Fibroblast of villous mesenchyme (primary cell): ENCODE results near the gene PRSS48. TPM values are rescaled to one million over a fixed set of nuclear protein-coding genes. Genes with fewer than 3 reads are reported as not detected.
"Not testable (repeated sequence)": the region's sequence is repeated elsewhere in the genome, so short reads cannot be mapped to it uniquely, and the experiment has no call there.

Experiments used
- DNase-seq: peaks from one replicate; pipeline ENCODE4 v3.0.0-alpha.2; 2010; ENCODE audit warnings: low read depth
- H3K4me3 ChIP-seq: 2 replicates; pipeline ENCODE4 v1.5.1; 2011; ENCODE audit warnings: low read depth, mild to moderate bottlenecking, low read length
- CTCF ChIP-seq: IDR thresholded peaks from 2 replicates; pipeline ENCODE4 v1.5.1; 2012; ENCODE audit warnings: low read depth, mild to moderate bottlenecking, low read length; ENCODE audit not compliant: insufficient read depth
- total RNA-seq: library from RNA; depleted of rRNA; stranded (reverse); fragments of >200 nt; gene quantifications from 2 replicates; pipeline ENCODE4 v1.2.3, GENCODE V29; 2012

Gene PRSS48
- total RNA-seq, 1 donor, result not detected

DNA sequence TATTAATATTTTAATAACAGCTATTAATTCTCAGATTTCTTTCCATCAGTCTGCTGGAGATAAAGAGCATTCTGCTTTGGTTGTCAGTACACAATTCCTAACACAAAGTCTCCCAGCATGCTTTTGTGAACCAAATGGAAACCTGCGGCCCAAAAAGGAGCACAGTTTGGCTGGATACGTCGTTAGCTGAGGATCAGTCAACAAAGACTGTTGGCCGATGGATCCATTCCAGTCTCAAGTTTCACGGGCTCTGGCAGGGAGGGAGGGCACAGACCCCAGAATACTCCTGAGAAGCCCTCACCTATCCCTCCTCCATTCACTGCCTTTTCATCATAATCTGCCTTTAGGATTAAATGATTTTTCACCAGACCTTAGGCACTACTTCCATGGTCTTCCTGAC lies 26.3 kb upstream of the PRSS48 start:
- no peak for DNase-seq
- TF ChIP-seq CTCF, result no peak
- H3K4me3 ChIP-seq, result no peak overlapping the region

DNA sequence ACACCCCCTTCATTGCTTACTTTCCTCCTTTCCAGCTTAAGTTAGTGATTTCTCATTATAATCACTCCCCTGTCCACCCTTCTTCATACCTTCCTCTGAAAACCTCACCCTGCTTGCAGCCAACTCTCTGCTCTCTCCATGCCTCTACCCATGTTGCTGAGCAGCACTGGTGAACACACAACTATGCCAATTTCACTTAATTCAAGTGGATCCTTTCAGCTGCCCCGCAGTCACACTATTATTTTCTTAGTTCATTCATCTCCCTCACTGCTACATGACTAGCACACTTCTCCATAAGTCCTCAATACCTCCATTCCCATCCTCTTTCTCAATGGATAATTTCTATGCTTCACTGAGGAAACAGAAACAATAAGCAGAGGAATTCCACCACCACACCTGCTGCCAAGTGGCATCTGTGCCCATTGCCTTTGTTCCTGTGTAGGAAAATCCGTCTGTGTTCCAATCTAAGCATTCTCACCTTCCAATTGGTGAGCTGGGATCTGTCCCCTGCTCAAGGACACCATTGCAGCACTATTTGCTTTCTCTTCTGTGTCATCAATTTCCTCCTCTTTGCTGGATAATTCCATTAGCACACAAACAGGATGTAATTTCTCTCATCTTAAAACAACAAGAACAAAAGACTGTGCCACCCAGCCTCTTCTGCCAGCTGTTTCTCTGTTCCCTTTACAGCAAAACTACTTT lies 25.2 kb upstream of the PRSS48 start:
- TF ChIP-seq CTCF, result no peak
- no peak overlapping the region for H3K4me3 ChIP-seq
- no peak for DNase-seq

- DNase-seq, H3K4me3 ChIP-seq: not testable (repeated sequence)
Observed at GRCh38 chr4:151255226-151255625, 21.7 kb upstream of the PRSS48 start.

DNA sequence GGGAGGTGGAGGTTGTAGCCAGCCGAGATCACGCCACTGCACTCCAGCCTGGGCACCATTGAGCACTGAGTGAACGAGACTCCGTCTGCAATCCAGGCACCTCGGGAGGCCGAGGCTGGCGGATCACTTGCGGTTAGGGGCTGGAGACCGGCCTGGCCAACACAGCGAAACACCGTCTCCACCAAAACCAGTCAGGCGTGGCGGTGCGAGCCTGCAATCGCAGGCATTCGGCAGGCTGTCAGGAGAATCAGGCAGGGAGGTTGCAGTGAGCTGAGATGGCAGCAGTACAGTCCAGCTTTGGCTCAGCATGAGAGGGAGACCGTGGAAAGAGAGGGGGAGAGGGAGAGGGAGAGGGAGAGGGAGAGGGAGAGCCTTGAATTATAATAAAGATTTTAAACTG lies 21.3 kb upstream of the PRSS48 start:
- H3K4me3 ChIP-seq, DNase-seq: not testable (repeated sequence)

DNA sequence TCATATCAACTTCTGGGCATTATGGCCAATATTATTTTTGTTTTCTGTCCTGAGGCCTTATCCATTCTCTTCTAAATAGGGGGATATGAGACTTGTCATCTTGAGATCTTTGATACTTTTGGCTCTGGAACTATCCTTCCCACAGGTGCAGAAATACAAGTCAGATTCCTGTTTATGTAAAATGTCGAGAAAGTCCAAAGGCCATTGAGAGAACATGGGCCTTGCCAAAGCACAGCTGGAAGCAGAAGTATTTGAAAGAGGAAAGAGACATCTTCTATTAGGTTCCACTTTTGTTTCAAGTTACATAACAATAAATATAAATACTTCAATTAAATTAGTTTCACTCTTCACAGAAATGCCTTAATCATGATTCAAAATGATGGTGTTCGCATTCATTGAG lies 20.8 kb upstream of the PRSS48 start:
- DNase-seq, result no peak
- TF ChIP-seq CTCF, result no peak
- H3K4me3 ChIP-seq, result no peak overlapping the region

- H3K4me3 ChIP-seq, result no peak overlapping the region
- TF ChIP-seq CTCF, result no peak
- DNase-seq, result no peak
Observed at GRCh38 chr4:151257704-151258103, 19.3 kb upstream of the PRSS48 start.

- no peak for DNase-seq
Observed at GRCh38 chr4:151259752-151260151, 17.2 kb upstream of the PRSS48 start.

More at GRCh38 chr4:151259752-151260151, 17.2 kb upstream of the PRSS48 start:
- TF ChIP-seq CTCF, result no peak
- H3K4me3 ChIP-seq, result no peak overlapping the region
